Lung (tissue), 12 donors: ENCODE results near the gene THOC2. TPM values are rescaled to one million over a fixed set of nuclear protein-coding genes. Genes with fewer than 3 reads are reported as not detected.

Experiments
- ATAC-seq: fragments of 200-7000 bp; cut with Tn5 transposase; one replicate; pipeline ENCODE4 v1.9.1; 2020; ENCODE audit warnings: moderate number of reproducible peaks; ENCODE audit not compliant: insufficient read depth, low FRiP score
- DNase-seq, 3 donors: peaks; one replicate each; pipeline ENCODE4 v3.0.0-alpha.2; 2013 to 2017
- H3K27ac ChIP-seq, 2 donors: one replicate each; pipeline ENCODE4 v1.5.1; 2013; ENCODE audit warnings: mild to moderate bottlenecking in 2 of 2, moderate library complexity in 2 of 2, control low read depth in 1 of 2, inconsistent platforms in 1 of 2, low read depth in 1 of 2, low read length in 1 of 2
- H3K27me3 ChIP-seq, 3 donors: one replicate each; pipeline ENCODE4 v1.5.1; 2013; ENCODE audit warnings: low read length in 2 of 3; ENCODE audit not compliant: control insufficient read depth in 3 of 3, insufficient read depth in 3 of 3
- H3K36me3 ChIP-seq, 4 donors: one replicate each; pipeline ENCODE4 v1.5.1; 2013; ENCODE audit warnings: low read length in 4 of 4, mild to moderate bottlenecking in 1 of 4, moderate library complexity in 1 of 4; ENCODE audit not compliant: control insufficient read depth in 4 of 4, insufficient read depth in 4 of 4
- H3K4me1 ChIP-seq, 5 donors: one replicate each; pipeline ENCODE4 v1.5.1; 2013; ENCODE audit warnings: low read length in 5 of 5, mild to moderate bottlenecking in 2 of 5, moderate library complexity in 1 of 5; ENCODE audit not compliant: control insufficient read depth in 5 of 5, insufficient read depth in 5 of 5
- H3K4me3 ChIP-seq: one replicate; pipeline ENCODE4 v1.5.1; 2013; ENCODE audit warnings: mild to moderate bottlenecking, control low read depth, moderate library complexity
- H3K9ac ChIP-seq, 2 donors: one replicate each; pipeline ENCODE4 v1.5.1; 2013; ENCODE audit warnings: low read length in 2 of 2, control low read depth in 1 of 2; ENCODE audit not compliant: insufficient read depth in 1 of 2
- H3K9me3 ChIP-seq, 4 donors: one replicate each; pipeline ENCODE4 v1.5.1; 2013; ENCODE audit warnings: low read length in 3 of 4, mild to moderate bottlenecking in 1 of 4, moderate library complexity in 1 of 4; ENCODE audit not compliant: control insufficient read depth in 4 of 4, insufficient read depth in 3 of 4
- CTCF ChIP-seq: IDR thresholded peaks from 2 replicates; pipeline ENCODE4 v1.5.1; 2012; ENCODE audit warnings: mild to moderate bottlenecking; ENCODE audit errors: control extremely low read depth, extremely low read depth
- WGBS, 2 donors: extraction: QIAGEN DNeasy Blood & Tissue Kit; methylation state at CpG; one replicate each; pipeline ENCODE4 v1.1.7; 2013; 5-methylcytosine and 5-hydroxymethylcytosine counted together
- polyA plus RNA-seq, 2 donors: library from polyadenylated mRNA; stranded (reverse); fragments of 200-250 nt; gene quantifications; one replicate each; pipeline ENCODE4 v1.2.1, GENCODE V29; 2013
- total RNA-seq, 2 donors: library from RNA; depleted of rRNA in 1 of 2; stranded (reverse); fragments of >200 nt in 1 of 2; gene quantifications; one replicate each; pipeline ENCODE4 v1.2.1, GENCODE V29; 2014 to 2021
- donor health status: control.
- donor health status: control.
- donor health status: Bipolar disorder and iron deficiency.
- donor health status: healthy.
- donor health status: DM: yes; HTN: yes; CAD: no.

THOC2 gene
- total and polyA plus RNA-seq, 4 donors, result 25.9 to 224 (median 71.7) TPM

GRCh38 chrX:123756320-123756719 is 23.5 kb upstream of the THOC2 start:
- Histone ChIP-seq H3K36me3 (no peaks in the 10 kb centered on the region), H3K27ac (no peak overlapping the region), H3K4me1 (no peaks in the 10 kb centered on the region), H3K27me3 (no peaks in the 10 kb centered on the region), H3K9ac (no peak overlapping the region), H3K4me3 (no peak overlapping the region), H3K9me3 (peaks cover 0 to 5% (median 0%) of the 10 kb centered on the region in 4 donors)
- TF ChIP-seq CTCF, result no peak
- ATAC-seq (no peak), DNase-seq (no peak)

GRCh38 chrX:123755107-123755506 is 22.3 kb upstream of the THOC2 start:
- Histone ChIP-seq H3K9ac (no peak overlapping the region), H3K9me3 (peaks cover 0 to 5% (median 0%) of the 10 kb centered on the region in 4 donors), H3K4me3 (no peak overlapping the region), H3K27me3 (no peaks in the 10 kb centered on the region), H3K27ac (no peak overlapping the region), H3K4me1 (no peaks in the 10 kb centered on the region), H3K36me3 (no peaks in the 10 kb centered on the region)
- ATAC-seq (no peak), DNase-seq (no peak)
- 58 to 64% methylated on average over 2 of the region's 2 CpGs for WGBS, 2 donors
- no peak for TF ChIP-seq CTCF

- Histone ChIP-seq H3K27me3 (no peaks in the 10 kb centered on the region), H3K36me3 (no peaks in the 10 kb centered on the region), H3K4me1 (no peaks in the 10 kb centered on the region), H3K4me3 (no peak overlapping the region), H3K9ac (no peak overlapping the region), H3K27ac (no peak overlapping the region), H3K9me3 (peaks cover 0 to 2% (median 0%) of the 10 kb centered on the region in 4 donors)
- 80 to 90% methylated on average over 8 of the region's 8 CpGs for WGBS, 2 donors
- DNase-seq (no peak), ATAC-seq (no peak)
- no peak for TF ChIP-seq CTCF
Measured at GRCh38 chrX:123753656-123754350, 21.0 kb upstream of the THOC2 start.

GRCh38 chrX:123749643-123750042 is 16.8 kb upstream of the THOC2 start:
- no peaks in the 10 kb centered on the region for H3K4me1 ChIP-seq
- DNase-seq (no peak), ATAC-seq (no peak)
- no peak overlapping the region for H3K27ac ChIP-seq
- WGBS, 2 donors, result 93 to 96% methylated on average over 2 of the region's 2 CpGs
- TF ChIP-seq CTCF, result no peak
- no peak overlapping the region for H3K9ac ChIP-seq
- H3K4me3 ChIP-seq, result no peak overlapping the region
- no peaks in the 10 kb centered on the region for H3K9me3 ChIP-seq
- H3K27me3 ChIP-seq, result no peaks in the 10 kb centered on the region
- no peaks in the 10 kb centered on the region for H3K36me3 ChIP-seq
